HG03432 (cell line): ENCODE data around the gene RNF130.

Experiments used
- ATAC-seq: cut with Tn5 transposase; IDR thresholded peaks from one replicate; pipeline ENCODE4 v1.9.1; 2021; ENCODE audit warnings: mild to moderate bottlenecking, moderate library complexity; ENCODE audit not compliant: unreplicated experiment

Gene RNF130

GRCh38 chr5:180086816-180087399 lies 15.3 kb upstream of the RNF130 start:
- no peak for ATAC-seq

- no peak for ATAC-seq
These were observed 14.3 kb upstream of the RNF130 start for GRCh38 chr5:180085837-180086236.

DNA sequence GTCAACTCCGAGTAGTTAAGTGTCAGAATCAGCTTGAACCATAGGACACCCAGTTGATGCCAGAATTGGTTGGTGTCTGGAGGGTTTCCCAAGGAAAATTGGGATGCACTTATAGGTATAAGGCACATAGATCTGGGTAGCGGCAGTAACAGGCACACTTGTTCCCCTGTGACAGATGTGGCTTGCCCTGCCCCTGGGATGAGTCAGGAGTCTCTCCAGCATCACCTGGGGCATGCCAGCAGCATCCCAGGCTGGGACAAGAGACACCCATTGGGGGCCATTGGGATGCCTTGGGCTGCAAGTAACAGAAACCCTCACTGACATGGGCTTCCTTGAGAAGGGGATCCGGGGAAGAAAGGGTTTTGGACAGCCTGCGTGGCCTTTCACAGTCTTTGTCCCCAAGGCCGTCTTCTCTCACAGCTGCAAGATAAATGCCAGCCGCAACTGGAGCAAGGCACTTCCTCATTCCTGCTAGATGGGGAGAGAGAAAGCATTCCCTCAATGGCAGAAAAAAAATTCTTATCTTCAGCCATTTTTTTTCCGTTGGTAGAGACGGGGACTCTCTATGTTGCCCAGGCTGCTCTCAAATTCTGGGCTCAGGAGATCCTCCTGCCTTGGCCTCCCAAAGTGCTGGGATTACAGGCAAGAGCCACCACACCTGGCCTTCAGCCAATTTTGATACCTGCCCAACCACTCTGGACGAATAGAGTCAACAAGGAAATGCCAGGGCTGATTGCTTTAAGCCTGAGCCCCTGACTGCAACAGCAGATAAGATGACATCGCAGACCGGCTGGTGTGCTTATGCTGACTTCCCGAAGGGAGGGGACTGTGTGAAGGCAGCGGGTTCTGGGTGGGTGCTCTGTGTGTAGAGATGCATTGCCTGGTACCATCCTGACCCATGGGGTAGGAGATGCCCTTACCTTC lies 13.3 kb upstream of the RNF130 start:
- no peak for ATAC-seq

GRCh38 chr5:180083529-180084060 lies 12.0 kb upstream of the RNF130 start:
- ATAC-seq: no peak

GRCh38 chr5:180082633-180083420 lies 11.3 kb upstream of the RNF130 start:
- ATAC-seq: no peak

DNA sequence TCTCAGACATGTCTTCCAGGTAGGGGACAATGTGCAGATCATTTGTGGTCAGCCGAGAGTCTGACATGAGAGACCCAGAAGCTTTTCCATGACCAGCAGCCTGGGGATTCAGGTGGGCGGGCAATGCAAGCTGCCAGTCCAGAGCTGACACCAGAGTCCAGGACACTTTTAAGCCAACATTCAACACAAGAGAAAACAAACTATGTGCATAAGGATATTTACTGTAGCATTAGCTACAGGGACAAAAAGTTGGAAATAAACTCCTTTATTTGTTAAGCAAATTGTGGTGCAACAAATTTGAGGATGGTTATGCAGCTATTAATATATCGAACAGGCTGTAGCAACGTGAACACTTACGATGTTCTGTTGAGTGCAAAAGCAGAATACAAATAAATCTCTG lies 9.9 kb upstream of the RNF130 start:
- no peak for ATAC-seq

GRCh38 chr5:180080486-180081280 lies 9.1 kb upstream of the RNF130 start:
- no peak for ATAC-seq

GRCh38 chr5:180079702-180080466 lies 8.3 kb upstream of the RNF130 start:
- no peak for ATAC-seq

GRCh38 chr5:180078348-180078747 lies 6.8 kb upstream of the RNF130 start:
- ATAC-seq: no peak

GRCh38 chr5:180077594-180078284 lies 6.2 kb upstream of the RNF130 start:
- no peak for ATAC-seq

DNA sequence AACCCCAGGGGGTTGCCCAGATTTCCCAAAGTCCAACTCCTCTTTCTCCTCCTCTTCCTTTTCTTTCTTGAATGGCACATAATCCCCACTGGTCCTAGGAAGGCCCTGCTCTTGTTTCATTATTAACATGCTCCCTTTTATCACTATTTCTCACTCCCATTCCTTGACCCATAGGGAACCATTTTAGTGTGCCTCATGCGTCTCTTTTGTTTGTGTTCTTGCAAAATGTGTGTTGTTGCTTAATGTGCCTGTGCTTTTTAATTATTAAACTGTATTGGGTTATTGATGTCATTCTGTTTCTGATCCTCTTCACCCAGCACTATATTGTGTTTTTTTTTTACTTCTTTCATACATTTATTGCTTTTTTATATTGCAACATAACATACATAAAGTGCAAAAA lies 4.1 kb upstream of the RNF130 start:
- no peak for ATAC-seq

GRCh38 chr5:180074462-180074861 lies 2.9 kb upstream of the RNF130 start:
- ATAC-seq: no peak

DNA sequence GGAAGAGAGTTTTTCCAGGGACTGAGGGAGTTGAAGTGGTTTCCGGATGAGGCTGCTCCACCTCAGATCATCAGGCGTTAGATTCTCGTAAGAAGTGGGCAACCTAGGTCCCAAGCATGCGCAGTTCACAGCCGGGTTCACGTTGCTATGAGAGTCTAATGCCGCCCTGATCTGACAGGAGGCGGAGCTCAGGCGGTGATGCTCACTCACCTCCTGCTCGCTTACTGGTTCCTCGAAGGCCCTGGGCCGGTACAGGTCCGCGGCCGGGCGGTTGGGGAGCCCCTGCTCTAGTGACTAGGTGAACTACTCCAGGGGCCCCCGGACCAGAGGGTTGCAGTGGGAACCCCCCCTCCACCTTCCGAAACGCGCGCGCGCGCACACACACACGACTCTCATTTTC lies 997 bp upstream of the RNF130 start:
- no peak for ATAC-seq

DNA sequence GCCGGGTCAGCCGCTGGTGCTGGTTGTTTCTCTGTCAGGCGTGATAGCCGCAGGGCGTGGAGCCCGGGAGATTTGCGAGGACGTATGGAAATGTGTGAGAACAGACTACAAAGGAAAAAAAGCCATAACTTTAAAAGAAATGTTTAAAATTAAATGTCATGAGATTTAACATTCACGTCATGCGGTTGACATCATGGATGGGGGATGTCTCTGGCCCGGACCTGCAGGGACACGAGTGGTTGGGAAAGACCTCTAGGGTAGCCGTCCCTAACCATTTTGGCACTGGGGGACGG lies 643 bp upstream of the RNF130 start:
- ATAC-seq: no peak

GRCh38 chr5:180070756-180071530 lies 616 bp downstream of the RNF130 start:
- ATAC-seq: no peak

DNA sequence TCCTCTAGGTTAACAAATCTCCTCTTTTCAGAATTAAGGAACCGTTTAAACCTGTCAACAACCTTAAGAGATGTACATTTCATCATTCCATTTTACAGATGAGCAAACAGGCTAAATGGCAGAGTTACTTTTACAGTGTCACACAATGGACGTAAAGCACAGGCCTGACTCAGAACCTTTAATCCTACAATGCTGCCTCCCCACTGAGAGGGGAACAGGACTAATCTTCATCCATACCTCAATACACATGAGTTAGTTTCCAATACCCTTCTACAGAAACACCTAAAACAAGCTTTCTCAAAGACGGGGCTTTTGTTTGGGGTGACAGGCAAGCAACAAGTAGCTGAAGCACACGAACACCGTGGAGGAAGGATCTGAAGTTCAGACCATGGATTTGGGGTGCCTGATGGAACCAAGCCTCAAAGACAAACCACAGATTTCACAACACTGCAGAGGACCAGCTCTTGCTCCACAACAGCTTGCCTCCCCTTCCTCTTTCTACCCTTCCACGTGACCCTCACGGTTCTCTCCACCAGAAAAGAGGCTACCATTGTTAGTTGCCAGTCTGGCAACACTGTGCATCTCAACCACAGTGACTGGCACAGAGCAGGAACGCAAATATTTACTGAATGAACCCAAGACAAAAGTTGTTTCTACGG lies 1.8 kb downstream of the RNF130 start:
- no peak for ATAC-seq

- ATAC-seq: no peak
These were observed 3.0 kb downstream of the RNF130 start for GRCh38 chr5:180068519-180069090.

DNA sequence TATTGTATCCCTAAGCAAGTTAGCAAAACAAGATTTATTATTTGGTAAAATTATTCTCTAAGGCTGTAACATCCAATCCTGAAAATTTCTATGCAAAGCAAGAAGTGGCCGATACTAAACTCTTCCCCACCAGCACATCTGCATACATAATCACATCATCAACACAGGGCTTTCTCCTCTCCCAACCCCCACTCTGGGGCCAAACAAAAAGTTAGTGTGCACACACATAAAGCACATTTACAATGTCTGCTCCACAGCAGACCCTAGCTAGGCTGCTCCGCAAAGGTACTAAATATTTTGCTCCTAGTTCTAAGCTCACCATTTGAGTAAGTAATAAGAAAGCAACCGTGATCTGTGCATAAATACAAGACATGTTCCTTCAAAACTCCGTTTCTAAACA lies 3.6 kb downstream of the RNF130 start:
- no peak for ATAC-seq
